Panc1 (cell line): ENCODE data around the gene DBX1. TPM values are rescaled to one million over a fixed set of nuclear protein-coding genes. Genes with fewer than 3 reads are reported as not detected.

Source experiments
- ATAC-seq: fragments of 200-7000 bp; cut with Tn5 transposase; 2 replicates; pipeline ENCODE4 v1.9.1; 2020; ENCODE audit warnings: mild to moderate bottlenecking, moderate library complexity
- BruUV-seq: library from RNA; stranded (reverse); fragments of 400-500 nt; replicated peaks from 2 replicates; lab custom pipeline; 2021; lab: Mats Ljungman, UMichigan
- CTCF ChIA-PET: fragments of 300-600 bp; sonication (Branson Sonifier 250); formaldehyde crosslinking; loops from one replicate; lab custom pipeline; 2022; ENCODE audit warnings: antibody characterized with exemption; lab: Charles Lee
- POLR2A ChIA-PET: fragments of 300-600 bp; sonication (Branson Sonifier 250); formaldehyde crosslinking; loops from one replicate; lab custom pipeline; 2022; ENCODE audit warnings: antibody characterized with exemption; lab: Charles Lee
- DNase-seq: peaks from one replicate; pipeline ENCODE4 v3.0.0-alpha.2; 2010; ENCODE audit warnings: low read depth, low spot score
- H3K27ac ChIP-seq: 2 replicates; pipeline ENCODE4 v1.5.1; 2011; ENCODE audit warnings: mild to moderate bottlenecking, low read length, inconsistent platforms
- H3K27me3 ChIP-seq: fragments of 200-500 bp; sonication (Bioruptor generic); 2 replicates; pipeline ENCODE4 v1.6.0; 2014; ENCODE audit warnings: low read length, inconsistent platforms; ENCODE audit not compliant: control insufficient read depth, insufficient read depth
- H3K36me3 ChIP-seq: fragments of 200-500 bp; sonication (Bioruptor generic); 2 replicates; pipeline ENCODE4 v1.5.1; 2014; ENCODE audit warnings: inconsistent platforms, mild to moderate bottlenecking, low read length, moderate library complexity; ENCODE audit not compliant: control insufficient read depth, insufficient read depth
- H3K4me1 ChIP-seq: 2 replicates; pipeline ENCODE4 v1.5.1; 2011; ENCODE audit warnings: inconsistent platforms, mild to moderate bottlenecking, low read length, moderate library complexity; ENCODE audit not compliant: control insufficient read depth, insufficient read depth
- H3K4me3 ChIP-seq, 2 experiments: 2 replicates each; pipeline ENCODE4 v1.5.1; 2011 to 2012; ENCODE audit warnings: low read depth in 2 of 2, low read length in 2 of 2, mild to moderate bottlenecking in 2 of 2, inconsistent platforms in 1 of 2, moderate library complexity in 1 of 2
- H3K9me3 ChIP-seq: fragments of 200-500 bp; sonication (Bioruptor generic); 2 replicates; pipeline ENCODE4 v1.5.1; 2014; ENCODE audit warnings: low read depth, mild to moderate bottlenecking, inconsistent platforms, low read length, moderate library complexity; ENCODE audit not compliant: control insufficient read depth, insufficient read depth
- POLR2AphosphoS5 ChIP-seq: IDR thresholded peaks from 2 replicates; pipeline ENCODE4 v1.6.1; 2012; ENCODE audit warnings: mild to moderate bottlenecking, low read depth, low read length, moderate library complexity
- SIN3A ChIP-seq: IDR thresholded peaks from 2 replicates; pipeline ENCODE4 v1.6.1; 2012; ENCODE audit warnings: low read depth, mild to moderate bottlenecking, low read length, moderate library complexity, borderline replicate concordance; ENCODE audit not compliant: insufficient read depth
- TCF7L2 ChIP-seq: IDR thresholded peaks from 2 replicates; pipeline ENCODE4 v1.6.1; 2011; ENCODE audit warnings: mild to moderate bottlenecking, low read depth, low read length, inconsistent platforms
- in situ Hi-C: cut with HindIII; loops from 2 replicates; pipeline ENCODE4 v1.10.0; 2016; ENCODE audit warnings: low sequenced_read_pairs, low pct_unique_long_range_greater_than_20kb
- intact Hi-C: fragments of 100-400 bp; cut with micrococcal nuclease; formaldehyde crosslinking; loops from one replicate; pipeline ENCODE4 v1.10.0; 2022; ENCODE audit not compliant: unreplicated experiment
- total RNA-seq: library from RNA; stranded (reverse); gene quantifications from one replicate; pipeline ENCODE4 v1.2.1, GENCODE V29; 2021; ENCODE audit not compliant: unreplicated experiment
- TF ChIP-seq, protein P1 (sequence below), 2 experiments: IDR thresholded peaks; 2 replicates each; pipeline ENCODE4 v1.6.1; 2011 to 2012; ENCODE audit warnings: low read depth in 2 of 2, control low read depth in 1 of 2, low read length in 1 of 2, mild to moderate bottlenecking in 1 of 2, moderate library complexity in 1 of 2; ENCODE audit not compliant: insufficient read depth in 1 of 2
- TF ChIP-seq, protein P2 (sequence below): fragments of 450-650 bp; IDR thresholded peaks from 2 replicates; pipeline ENCODE4 v1.5.1; 2017; ENCODE audit warnings: mild to moderate bottlenecking

Gene DBX1
- total RNA-seq, 1 experiment from 2014 or later = not detected

DNA sequence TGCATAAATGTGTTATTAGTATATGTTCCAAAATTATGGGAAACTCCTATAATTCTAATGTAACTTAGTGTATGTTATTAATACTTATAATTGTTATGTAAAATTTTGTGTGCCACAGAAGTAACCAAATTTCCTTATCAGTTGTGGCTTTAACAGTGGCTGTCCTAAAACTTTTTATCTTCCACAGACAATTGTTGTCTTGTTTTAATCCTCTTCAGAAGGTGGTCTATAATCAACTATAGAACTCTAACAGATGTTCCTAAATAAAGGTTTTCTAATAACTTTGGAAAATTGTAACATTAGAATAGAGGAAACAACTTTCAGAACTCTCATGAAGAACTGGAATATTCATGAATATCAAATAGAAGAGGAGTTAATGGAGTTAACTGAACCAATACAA is 44.4 kb upstream of the DBX1 start:
- H3K36me3 ChIP-seq = no peaks in the 10 kb centered on the region
- H3K4me3 ChIP-seq = no peak overlapping the region
- H3K27ac ChIP-seq = no peak overlapping the region
- intact Hi-C loops (no loop called here), in situ Hi-C loops (no loop called here)
- H3K4me1 ChIP-seq = no peaks in the 10 kb centered on the region
- H3K27me3 ChIP-seq = peaks cover 9% of the 10 kb centered on the region
- TF ChIP-seq POLR2AphosphoS5 = no peak
- TF ChIP-seq, protein P1, sequence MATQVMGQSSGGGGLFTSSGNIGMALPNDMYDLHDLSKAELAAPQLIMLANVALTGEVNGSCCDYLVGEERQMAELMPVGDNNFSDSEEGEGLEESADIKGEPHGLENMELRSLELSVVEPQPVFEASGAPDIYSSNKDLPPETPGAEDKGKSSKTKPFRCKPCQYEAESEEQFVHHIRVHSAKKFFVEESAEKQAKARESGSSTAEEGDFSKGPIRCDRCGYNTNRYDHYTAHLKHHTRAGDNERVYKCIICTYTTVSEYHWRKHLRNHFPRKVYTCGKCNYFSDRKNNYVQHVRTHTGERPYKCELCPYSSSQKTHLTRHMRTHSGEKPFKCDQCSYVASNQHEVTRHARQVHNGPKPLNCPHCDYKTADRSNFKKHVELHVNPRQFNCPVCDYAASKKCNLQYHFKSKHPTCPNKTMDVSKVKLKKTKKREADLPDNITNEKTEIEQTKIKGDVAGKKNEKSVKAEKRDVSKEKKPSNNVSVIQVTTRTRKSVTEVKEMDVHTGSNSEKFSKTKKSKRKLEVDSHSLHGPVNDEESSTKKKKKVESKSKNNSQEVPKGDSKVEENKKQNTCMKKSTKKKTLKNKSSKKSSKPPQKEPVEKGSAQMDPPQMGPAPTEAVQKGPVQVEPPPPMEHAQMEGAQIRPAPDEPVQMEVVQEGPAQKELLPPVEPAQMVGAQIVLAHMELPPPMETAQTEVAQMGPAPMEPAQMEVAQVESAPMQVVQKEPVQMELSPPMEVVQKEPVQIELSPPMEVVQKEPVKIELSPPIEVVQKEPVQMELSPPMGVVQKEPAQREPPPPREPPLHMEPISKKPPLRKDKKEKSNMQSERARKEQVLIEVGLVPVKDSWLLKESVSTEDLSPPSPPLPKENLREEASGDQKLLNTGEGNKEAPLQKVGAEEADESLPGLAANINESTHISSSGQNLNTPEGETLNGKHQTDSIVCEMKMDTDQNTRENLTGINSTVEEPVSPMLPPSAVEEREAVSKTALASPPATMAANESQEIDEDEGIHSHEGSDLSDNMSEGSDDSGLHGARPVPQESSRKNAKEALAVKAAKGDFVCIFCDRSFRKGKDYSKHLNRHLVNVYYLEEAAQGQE (IDR thresholded peaks at IDR 0.05; ENCODE audit: insufficient read depth in 1 of 2, low read depth in 2 of 2, low read length in 1 of 2) = no peak
- no peak for TF ChIP-seq TCF7L2
- TF ChIP-seq SIN3A = no peak
- TF ChIP-seq, protein P2, sequence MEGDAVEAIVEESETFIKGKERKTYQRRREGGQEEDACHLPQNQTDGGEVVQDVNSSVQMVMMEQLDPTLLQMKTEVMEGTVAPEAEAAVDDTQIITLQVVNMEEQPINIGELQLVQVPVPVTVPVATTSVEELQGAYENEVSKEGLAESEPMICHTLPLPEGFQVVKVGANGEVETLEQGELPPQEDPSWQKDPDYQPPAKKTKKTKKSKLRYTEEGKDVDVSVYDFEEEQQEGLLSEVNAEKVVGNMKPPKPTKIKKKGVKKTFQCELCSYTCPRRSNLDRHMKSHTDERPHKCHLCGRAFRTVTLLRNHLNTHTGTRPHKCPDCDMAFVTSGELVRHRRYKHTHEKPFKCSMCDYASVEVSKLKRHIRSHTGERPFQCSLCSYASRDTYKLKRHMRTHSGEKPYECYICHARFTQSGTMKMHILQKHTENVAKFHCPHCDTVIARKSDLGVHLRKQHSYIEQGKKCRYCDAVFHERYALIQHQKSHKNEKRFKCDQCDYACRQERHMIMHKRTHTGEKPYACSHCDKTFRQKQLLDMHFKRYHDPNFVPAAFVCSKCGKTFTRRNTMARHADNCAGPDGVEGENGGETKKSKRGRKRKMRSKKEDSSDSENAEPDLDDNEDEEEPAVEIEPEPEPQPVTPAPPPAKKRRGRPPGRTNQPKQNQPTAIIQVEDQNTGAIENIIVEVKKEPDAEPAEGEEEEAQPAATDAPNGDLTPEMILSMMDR = no peak
- ChIA-PET POLR2A (no interaction called here), CTCF (no interaction called here)
- ATAC-seq (no peak), DNase-seq (no peak)
- BruUV-seq = no TSS peak
- H3K9me3 ChIP-seq = no peaks in the 10 kb centered on the region

- POLR2A ChIA-PET = no interaction called here
- Histone ChIP-seq H3K36me3 (no peaks in the 10 kb centered on the region), H3K27me3 (peaks cover 9% of the 10 kb centered on the region), H3K27ac (no peak overlapping the region), H3K9me3 (no peaks in the 10 kb centered on the region), H3K4me1 (no peaks in the 10 kb centered on the region), H3K4me3 (no peak overlapping the region)
- CTCF ChIA-PET = no interaction called here
- TF ChIP-seq TCF7L2 (no peak), POLR2AphosphoS5 (no peak), SIN3A (no peak)
- TF ChIP-seq, protein P1 (IDR thresholded peaks at IDR 0.05; ENCODE audit: insufficient read depth in 1 of 2, low read depth in 2 of 2, low read length in 1 of 2) = no peak
- TF ChIP-seq, protein P2 = no peak
- no peak for DNase-seq
- intact Hi-C loops = no loop called here
- in situ Hi-C loops = no loop called here
- ATAC-seq = no peak
- no TSS peak for BruUV-seq
Measured at GRCh38 chr11:20203831-20204230, 43.6 kb upstream of the DBX1 start.
